GM12891 (cell line): Measurements from ENCODE around the gene PIP5K1C.

Experiments
- DNase-seq: peaks from one replicate; pipeline ENCODE4 v3.0.0; 2011; ENCODE audit warnings: low spot score; ENCODE audit not compliant: insufficient read length
- FAIRE-seq: peaks from 2 replicates; lab custom pipeline; 2011; peaks lifted over from hg19 to GRCh38; lab: Jason Lieb, UNC
- PAX5 ChIP-seq: IDR thresholded peaks from 2 replicates; pipeline ENCODE4 v1.6.1; 2011; ENCODE audit warnings: low read length, moderate library complexity, mild to moderate bottlenecking; ENCODE audit not compliant: insufficient read depth, severe bottlenecking
- POLR2A ChIP-seq: IDR thresholded peaks from 2 replicates; pipeline ENCODE4 v1.6.1; 2011; ENCODE audit warnings: low read depth, low read length, control low read depth
- POLR2AphosphoS5 ChIP-seq: IDR thresholded peaks from 2 replicates; pipeline ENCODE4 v1.6.1; 2011; ENCODE audit warnings: low read depth, low read length, control low read depth
- POU2F2 ChIP-seq: IDR thresholded peaks from 2 replicates; pipeline ENCODE4 v1.6.1; 2011; ENCODE audit warnings: low read depth, mild to moderate bottlenecking, control low read depth, low read length, moderate library complexity
- SPI1 ChIP-seq: IDR thresholded peaks from 2 replicates; pipeline ENCODE4 v1.6.1; 2011; ENCODE audit warnings: low read depth, low read length, control low read depth
- TAF1 ChIP-seq: IDR thresholded peaks from 2 replicates; pipeline ENCODE4 v1.6.1; 2011; ENCODE audit warnings: low read depth, low read length, control low read depth

The PIP5K1C gene

GRCh38 chr19:3620145-3620816 lies 80.0 kb downstream of the PIP5K1C start:
- DNase-seq (no peak), FAIRE-seq (no peak)
- TF ChIP-seq TAF1 (no peak), PAX5 (no peak), POLR2A (no peak; the same call in 1 of the 2 replicates), POU2F2 (no peak), POLR2AphosphoS5 (no peak), SPI1 (no peak)

- no peak for TF ChIP-seq POU2F2
- no peak for TF ChIP-seq TAF1
- TF ChIP-seq POLR2AphosphoS5: no peak
- no peak for TF ChIP-seq SPI1
- no peak for TF ChIP-seq POLR2A
- no peak for TF ChIP-seq PAX5
- FAIRE-seq: no peak
- DNase-seq: no peak
Measured at GRCh38 chr19:3619631-3620012, 80.6 kb downstream of the PIP5K1C start.

- FAIRE-seq: no peak
- TF ChIP-seq TAF1: no peak
Measured at GRCh38 chr19:3618811-3619630, 81.2 kb downstream of the PIP5K1C start.

GRCh38 chr19:3618144-3618810 lies 82.0 kb downstream of the PIP5K1C start:
- DNase-seq (peak; percentile 99), FAIRE-seq (peak; percentile 76)
- no peak for TF ChIP-seq SPI1
- TF ChIP-seq POLR2A: no peak
- no peak for TF ChIP-seq POU2F2
- no peak for TF ChIP-seq TAF1
- no peak for TF ChIP-seq POLR2AphosphoS5
- no peak for TF ChIP-seq PAX5

More at GRCh38 chr19:3618811-3619630, 81.2 kb downstream of the PIP5K1C start:
- no peak for DNase-seq

- no peak for TF ChIP-seq SPI1
- FAIRE-seq (no peak), DNase-seq (no peak)
Measured at GRCh38 chr19:3617463-3617862, 82.8 kb downstream of the PIP5K1C start.

GRCh38 chr19:3615524-3616135 lies 84.6 kb downstream of the PIP5K1C start:
- no peak for DNase-seq
- no peak for FAIRE-seq
- TF ChIP-seq TAF1 (no peak), PAX5 (no peak), POLR2AphosphoS5 (no peak), POU2F2 (no peak), SPI1 (no peak), POLR2A (no peak)

GRCh38 chr19:3614858-3615505 lies 85.3 kb downstream of the PIP5K1C start:
- TF ChIP-seq POLR2A (no peak), POLR2AphosphoS5 (no peak), POU2F2 (no peak)
- no peak for FAIRE-seq
- DNase-seq: no peak

GRCh38 chr19:3613818-3614661 lies 86.2 kb downstream of the PIP5K1C start:
- DNase-seq (no peak), FAIRE-seq (no peak)
- TF ChIP-seq TAF1 (no peak), SPI1 (no peak), POLR2A (no peak), PAX5 (no peak), POLR2AphosphoS5 (no peak), POU2F2 (no peak)
